ENCODE results near the gene SETD6. TPM values are rescaled to one million over a fixed set of nuclear protein-coding genes. Genes with fewer than 3 reads are reported as not detected.
A peak's percentile ranks its signal among the peaks of the same experiment; 100 is the strongest.
"Not testable (repeated sequence)": the region's sequence is repeated elsewhere in the genome, so short reads cannot be mapped to it uniquely, and the experiment has no call there.

Gene SETD6
- total RNA-seq, 2 experiments from 2014 or later: 12.6 to 17.8 TPM

- DNase-seq: no peak
- no peaks in the 10 kb centered on the region for H3K36me3 Mint-ChIP-seq
- no peak overlapping the region for H3K4me3 Mint-ChIP-seq
- H3K9me3 Mint-ChIP-seq (ENCODE audit: low read depth): no peaks in the 10 kb centered on the region
- ATAC-seq: no peak
- H3K27ac Mint-ChIP-seq: no peak overlapping the region
- no peaks in the 10 kb centered on the region for H3K4me1 Mint-ChIP-seq
- CTCF ChIA-PET: interaction anchor here (2.0 kb wide), 1 partner anchor 145 kb away, joined by 6 read pairs; no protein-coding TSS in a partner anchor
- peaks cover 17% of the 10 kb centered on the region for H3K27me3 Mint-ChIP-seq
These were observed 33.4 kb upstream of the SETD6 start for GRCh38 chr16:58481931-58482330.

GRCh38 chr16:58485184-58485887 lies 30.0 kb upstream of the SETD6 start:
- CTCF ChIA-PET: interaction anchor here (1.0 to 5.8 kb wide), 4 partner anchors 92 to 271 kb away, joined by 3 to 113 read pairs (median 4); no protein-coding TSS in a partner anchor
- H3K4me1 Mint-ChIP-seq: no peaks in the 10 kb centered on the region
- ATAC-seq (no peak), DNase-seq (no peak)
- H3K27me3 Mint-ChIP-seq: peaks cover 11% of the 10 kb centered on the region
- no peak overlapping the region for H3K4me3 Mint-ChIP-seq
- no peak overlapping the region for H3K27ac Mint-ChIP-seq
- no peaks in the 10 kb centered on the region for H3K36me3 Mint-ChIP-seq
- H3K9me3 Mint-ChIP-seq (ENCODE audit: low read depth): no peaks in the 10 kb centered on the region

- Mint-ChIP-seq H3K36me3 (no peaks in the 10 kb centered on the region), H3K4me3 (no peak overlapping the region)
These were observed 27.6 kb upstream of the SETD6 start for GRCh38 chr16:58487566-58488351.

GRCh38 chr16:58488531-58488930 lies 26.8 kb upstream of the SETD6 start:
- Mint-ChIP-seq H3K27me3 (peaks cover 9% of the 10 kb centered on the region), H3K36me3 (no peaks in the 10 kb centered on the region), H3K27ac (no peak overlapping the region), H3K4me3 (no peak overlapping the region), H3K4me1 (no peaks in the 10 kb centered on the region), H3K9me3 (ENCODE audit: low read depth) (no peaks in the 10 kb centered on the region)
- CTCF ChIA-PET: interaction anchor here (0.6 to 5.8 kb wide), 15 partner anchors 10 to 267 kb away, joined by 3 to 113 read pairs (median 5); partner anchors contain the start of gene GINS3
- ATAC-seq (no peak), DNase-seq (no peak)

More at GRCh38 chr16:58487566-58488351, 27.6 kb upstream of the SETD6 start:
- CTCF ChIA-PET: interaction anchor here (0.6 to 5.8 kb wide), 34 partner anchors 10 to 582 kb away, joined by 3 to 113 read pairs (median 4); partner anchors contain the start of genes GINS3 and NDRG4
- Mint-ChIP-seq H3K9me3 (ENCODE audit: low read depth) (no peaks in the 10 kb centered on the region), H3K4me1 (no peaks in the 10 kb centered on the region), H3K27me3 (peaks cover 9% of the 10 kb centered on the region), H3K27ac (no peak overlapping the region)
- DNase-seq (peak; percentile 78), ATAC-seq (peak; percentile 90)

- peaks cover 10% of the 10 kb centered on the region for H3K27me3 Mint-ChIP-seq
- CTCF ChIA-PET: interaction anchor here (5.8 kb wide), 1 partner anchor 154 kb away, joined by 113 read pairs; no protein-coding TSS in a partner anchor
- H3K27ac Mint-ChIP-seq: no peak overlapping the region
- no peak for ATAC-seq
- H3K9me3 Mint-ChIP-seq (ENCODE audit: low read depth): no peaks in the 10 kb centered on the region
- no peak for DNase-seq
- H3K4me3 Mint-ChIP-seq: no peak overlapping the region
- no peaks in the 10 kb centered on the region for H3K36me3 Mint-ChIP-seq
- H3K4me1 Mint-ChIP-seq: peaks cover 2% of the 10 kb centered on the region
These were observed 25.3 kb upstream of the SETD6 start for GRCh38 chr16:58490065-58490464.

GRCh38 chr16:58490539-58490938 lies 24.8 kb upstream of the SETD6 start:
- H3K4me3 Mint-ChIP-seq; H3K9me3 Mint-ChIP-seq (ENCODE audit: low read depth): not testable (repeated sequence)
- CTCF ChIA-PET: interaction anchor here (6.1 kb wide), 1 partner anchor 153 kb away, joined by 42 read pairs; no protein-coding TSS in a partner anchor

GRCh38 chr16:58492066-58492465 lies 23.3 kb upstream of the SETD6 start:
- DNase-seq (no peak), ATAC-seq (no peak)
- H3K4me3 Mint-ChIP-seq: no peak overlapping the region
- H3K9me3 Mint-ChIP-seq (ENCODE audit: low read depth): no peaks in the 10 kb centered on the region
- peaks cover 11% of the 10 kb centered on the region for H3K4me1 Mint-ChIP-seq
- CTCF ChIA-PET: interaction anchor here (6.1 kb wide), 1 partner anchor 155 kb away, joined by 42 read pairs; no protein-coding TSS in a partner anchor
- no peaks in the 10 kb centered on the region for H3K36me3 Mint-ChIP-seq
- peaks cover 5% of the 10 kb centered on the region for H3K27me3 Mint-ChIP-seq
- H3K27ac Mint-ChIP-seq: no peak overlapping the region

More at GRCh38 chr16:58490539-58490938, 24.8 kb upstream of the SETD6 start:
- not testable (repeated sequence) for ATAC-seq, H3K4me1 Mint-ChIP-seq, H3K36me3 Mint-ChIP-seq, DNase-seq, H3K27ac Mint-ChIP-seq
- peaks cover 10% of the 10 kb centered on the region for H3K27me3 Mint-ChIP-seq

- ATAC-seq: no peak
- CTCF ChIA-PET: interaction anchor here (6.1 kb wide), 1 partner anchor 156 kb away, joined by 42 read pairs; no protein-coding TSS in a partner anchor
- no peaks in the 10 kb centered on the region for H3K36me3 Mint-ChIP-seq
- no peak overlapping the region for H3K27ac Mint-ChIP-seq
- no peak for DNase-seq
- H3K9me3 Mint-ChIP-seq (ENCODE audit: low read depth): no peaks in the 10 kb centered on the region
- H3K4me3 Mint-ChIP-seq: no peak overlapping the region
- peaks cover 14% of the 10 kb centered on the region for H3K4me1 Mint-ChIP-seq
- peaks cover 5% of the 10 kb centered on the region for H3K27me3 Mint-ChIP-seq
These were observed 22.6 kb upstream of the SETD6 start for GRCh38 chr16:58492735-58493134.

GRCh38 chr16:58493756-58494431 lies 21.4 kb upstream of the SETD6 start:
- no peaks in the 10 kb centered on the region for H3K9me3 Mint-ChIP-seq (ENCODE audit: low read depth)
- no peak for DNase-seq
- peaks cover 14% of the 10 kb centered on the region for H3K4me1 Mint-ChIP-seq
- H3K27me3 Mint-ChIP-seq: peaks cover 5% of the 10 kb centered on the region
- CTCF ChIA-PET: interaction anchor here (1.7 to 6.1 kb wide), 2 partner anchors 18 to 157 kb away, joined by 5 to 42 read pairs; no protein-coding TSS in a partner anchor
- no peak overlapping the region for H3K27ac Mint-ChIP-seq
- H3K4me3 Mint-ChIP-seq: no peak overlapping the region
- no peak for ATAC-seq
- no peaks in the 10 kb centered on the region for H3K36me3 Mint-ChIP-seq

- Mint-ChIP-seq H3K36me3 (no peaks in the 10 kb centered on the region), H3K9me3 (ENCODE audit: low read depth) (no peaks in the 10 kb centered on the region), H3K4me1 (peaks cover 16% of the 10 kb centered on the region), H3K4me3 (no peak overlapping the region), H3K27me3 (peaks cover 8% of the 10 kb centered on the region), H3K27ac (no peak overlapping the region)
- DNase-seq: peak; percentile 83
- peak; percentile 58 for ATAC-seq
- CTCF ChIA-PET: interaction anchor here (1.7 to 6.1 kb wide), 3 partner anchors 16 to 261 kb away, joined by 5 to 42 read pairs (median 5); no protein-coding TSS in a partner anchor
These were observed 20.3 kb upstream of the SETD6 start for GRCh38 chr16:58494981-58495520.

GRCh38 chr16:58495521-58496331 lies 19.6 kb upstream of the SETD6 start:
- CTCF ChIA-PET: interaction anchor here (1.7 to 6.1 kb wide), 3 partner anchors 16 to 261 kb away, joined by 5 to 42 read pairs (median 5); no protein-coding TSS in a partner anchor
- peaks cover 19% of the 10 kb centered on the region for H3K4me1 Mint-ChIP-seq

GRCh38 chr16:58497468-58497867 lies 17.8 kb upstream of the SETD6 start:
- ATAC-seq (no peak), DNase-seq (no peak)
- Mint-ChIP-seq H3K4me3 (no peak overlapping the region), H3K27me3 (peaks cover 20% of the 10 kb centered on the region), H3K4me1 (peaks cover 23% of the 10 kb centered on the region), H3K27ac (no peak overlapping the region), H3K36me3 (no peaks in the 10 kb centered on the region), H3K9me3 (ENCODE audit: low read depth) (no peaks in the 10 kb centered on the region)
- CTCF ChIA-PET: interaction anchor here (0.8 to 1.2 kb wide), 3 partner anchors 10 to 161 kb away, joined by 3 to 4 read pairs (median 4); no protein-coding TSS in a partner anchor

More at GRCh38 chr16:58495521-58496331, 19.6 kb upstream of the SETD6 start:
- H3K27me3 Mint-ChIP-seq: peaks cover 15% of the 10 kb centered on the region
- DNase-seq: no peak
- H3K27ac Mint-ChIP-seq: no peak overlapping the region
- H3K4me3 Mint-ChIP-seq: no peak overlapping the region
- no peak for ATAC-seq
- H3K9me3 Mint-ChIP-seq (ENCODE audit: low read depth): no peaks in the 10 kb centered on the region
- H3K36me3 Mint-ChIP-seq: no peaks in the 10 kb centered on the region

All from activated CD8-positive, alpha-beta memory T cell treated with anti-CD3 and anti-CD28 coated beads, Interleukin-2, amount 10 ng/mL, durations not matched to agents 7 days and 5 days (primary cell).